ENCODE results near the gene HLA-DQB2. TPM values are rescaled to one million over a fixed set of nuclear protein-coding genes. Genes with fewer than 3 reads are reported as not detected.
"Not testable (repeated sequence)": the region's sequence is repeated elsewhere in the genome, so short reads cannot be mapped to it uniquely, and the experiment has no call there.

HLA-DQB2 gene
- total RNA-seq, 2 experiments from 2014 or later = not detected

DNA sequence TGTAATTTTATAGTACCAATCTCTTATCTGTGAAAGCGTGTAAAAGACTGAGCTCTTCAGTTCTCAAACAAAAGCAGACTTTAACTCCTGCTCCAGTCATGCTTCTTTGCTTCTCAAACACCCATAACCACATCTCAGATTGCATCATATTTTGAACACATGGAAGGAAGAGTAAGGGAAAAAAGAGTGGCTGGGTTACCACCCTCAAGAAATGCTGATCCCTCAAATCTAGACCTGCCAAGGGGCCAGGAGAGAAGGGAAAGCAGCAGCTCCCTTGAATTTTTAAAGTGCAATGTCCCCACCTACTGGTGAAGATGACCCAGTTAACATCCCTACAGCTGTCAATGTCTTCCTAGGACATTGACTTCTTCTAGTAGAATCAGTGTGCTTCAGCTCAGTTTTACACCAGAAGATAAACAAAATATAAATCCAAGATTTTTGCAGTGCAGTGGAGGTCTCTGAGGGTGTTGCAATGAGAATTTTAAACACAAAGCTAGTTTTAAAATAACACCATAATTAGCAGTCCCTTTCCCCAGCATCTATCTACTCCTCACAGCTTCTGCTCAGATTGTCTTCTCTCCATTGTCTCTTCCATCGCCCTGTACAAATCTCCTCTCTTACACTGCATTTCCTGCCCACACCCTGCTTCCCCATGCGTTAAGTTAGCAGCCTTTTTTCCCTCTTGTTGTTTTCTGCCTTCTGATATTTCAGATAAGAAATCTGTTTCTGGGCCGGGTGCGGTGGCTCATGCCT, 22.6 kb upstream of the HLA-DQB2 start:
- Mint-ChIP-seq H3K27me3 (peaks cover 42% of the 10 kb centered on the region), H3K27ac (no peak overlapping the region), H3K4me1 (ENCODE audit: low read depth) (no peaks in the 10 kb centered on the region), H3K9me3 (peaks cover 5% of the 10 kb centered on the region), H3K4me3 (no peak overlapping the region), H3K36me3 (no peaks in the 10 kb centered on the region)
- intact Hi-C loops (cut with micrococcal nuclease) = loop anchor here (5.0 kb wide), 2 partner anchors 84 to 354 kb away; no protein-coding TSS in a partner anchor
- peak; percentile 21 for DNase-seq
- CTCF ChIA-PET = interaction anchor here (0.6 to 6.1 kb wide), 41 partner anchors 8 to 737 kb away, joined by 3 to 67 read pairs (median 4); partner anchors contain the start of gene HLA-DQA2
- POLR2A ChIA-PET = interaction anchor here (0.8 kb wide), 1 partner anchor 163 kb away, joined by 4 read pairs; no protein-coding TSS in a partner anchor

GRCh38 chr6:32782923-32783322, 19.6 kb upstream of the HLA-DQB2 start:
- H3K9me3 Mint-ChIP-seq; H3K4me3 Mint-ChIP-seq; H3K36me3 Mint-ChIP-seq; POLR2A ChIA-PET; intact Hi-C loops (cut with micrococcal nuclease); H3K27ac Mint-ChIP-seq; H3K4me1 Mint-ChIP-seq (ENCODE audit: low read depth); DNase-seq: not testable (repeated sequence)
- CTCF ChIA-PET = interaction anchor here (0.6 to 2.8 kb wide), 4 partner anchors 15 to 150 kb away, joined by 3 to 7 read pairs (median 6); no protein-coding TSS in a partner anchor
- peaks cover 33% of the 10 kb centered on the region for H3K27me3 Mint-ChIP-seq

- POLR2A ChIA-PET = no interaction called here
Measured at GRCh38 chr6:32779036-32779435, 15.7 kb upstream of the HLA-DQB2 start.

GRCh38 chr6:32775071-32775470, 11.7 kb upstream of the HLA-DQB2 start:
- CTCF ChIA-PET = no interaction called here
- DNase-seq = no peak
- POLR2A ChIA-PET = no interaction called here
- H3K36me3 Mint-ChIP-seq = no peaks in the 10 kb centered on the region
- no peak overlapping the region for H3K4me3 Mint-ChIP-seq
- no peaks in the 10 kb centered on the region for H3K4me1 Mint-ChIP-seq (ENCODE audit: low read depth)
- intact Hi-C loops (cut with micrococcal nuclease) = no loop called here
- H3K27me3 Mint-ChIP-seq = peaks cover 31% of the 10 kb centered on the region
- no peak overlapping the region for H3K27ac Mint-ChIP-seq
- H3K9me3 Mint-ChIP-seq = no peaks in the 10 kb centered on the region

More at GRCh38 chr6:32779036-32779435, 15.7 kb upstream of the HLA-DQB2 start:
- Mint-ChIP-seq H3K4me3 (no peak overlapping the region), H3K27ac (no peak overlapping the region), H3K36me3 (no peaks in the 10 kb centered on the region), H3K4me1 (ENCODE audit: low read depth) (no peaks in the 10 kb centered on the region), H3K27me3 (peaks cover 23% of the 10 kb centered on the region), H3K9me3 (peaks cover 5% of the 10 kb centered on the region)
- CTCF ChIA-PET = no interaction called here
- no peak for DNase-seq
- intact Hi-C loops (cut with micrococcal nuclease) = no loop called here

GRCh38 chr6:32774426-32774825, 11.1 kb upstream of the HLA-DQB2 start:
- DNase-seq = no peak
- Mint-ChIP-seq H3K4me1 (ENCODE audit: low read depth) (no peaks in the 10 kb centered on the region), H3K27ac (no peak overlapping the region), H3K36me3 (no peaks in the 10 kb centered on the region), H3K27me3 (peaks cover 32% of the 10 kb centered on the region), H3K4me3 (no peak overlapping the region), H3K9me3 (no peaks in the 10 kb centered on the region)
- ChIA-PET CTCF (no interaction called here), POLR2A (no interaction called here)
- intact Hi-C loops (cut with micrococcal nuclease) = no loop called here

DNA sequence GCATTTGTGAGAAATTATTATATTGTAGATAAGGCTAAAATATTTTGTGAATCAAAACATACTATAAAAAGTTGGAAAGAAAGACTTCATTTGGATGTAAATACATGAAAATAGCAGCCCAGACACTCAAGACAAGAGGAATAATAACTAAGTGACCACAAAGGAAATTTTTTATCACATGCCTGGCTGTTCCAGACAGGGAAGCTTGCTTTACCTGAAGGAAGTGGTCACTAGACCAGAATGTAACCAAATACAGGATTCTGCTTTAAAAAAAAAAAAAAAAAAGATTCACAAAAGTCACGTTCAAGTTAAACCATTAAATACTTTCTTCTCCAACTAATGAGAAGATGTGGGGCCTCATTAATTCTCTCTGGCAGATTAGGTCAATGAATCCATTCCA, 9.3 kb upstream of the HLA-DQB2 start:
- Mint-ChIP-seq H3K27ac (no peak overlapping the region), H3K36me3 (no peaks in the 10 kb centered on the region), H3K4me1 (ENCODE audit: low read depth) (no peaks in the 10 kb centered on the region), H3K27me3 (peaks cover 42% of the 10 kb centered on the region), H3K9me3 (no peaks in the 10 kb centered on the region), H3K4me3 (no peak overlapping the region)
- intact Hi-C loops (cut with micrococcal nuclease) = no loop called here
- no peak for DNase-seq
- CTCF ChIA-PET = no interaction called here
- POLR2A ChIA-PET = no interaction called here

DNA sequence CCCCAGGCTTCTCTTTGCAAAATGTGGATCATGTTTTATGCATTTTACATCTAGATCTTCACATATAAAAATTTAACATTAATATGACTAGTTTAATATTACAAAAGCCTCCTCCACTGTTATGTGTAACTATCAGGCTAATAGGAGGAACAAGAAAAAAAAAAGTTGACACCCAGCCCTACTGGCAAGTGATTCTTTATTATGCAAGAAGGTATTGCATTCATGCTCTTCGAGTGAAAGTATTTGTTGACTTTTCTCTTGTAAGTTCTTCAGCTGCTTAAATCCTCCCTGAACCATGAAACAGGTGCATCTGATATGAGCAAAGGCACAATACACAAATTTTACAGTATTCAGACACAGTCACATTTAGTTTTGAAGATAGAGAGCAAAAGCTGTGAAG, 716 bp upstream of the HLA-DQB2 start:
- Mint-ChIP-seq H3K9me3 (no peaks in the 10 kb centered on the region), H3K27ac (no peak overlapping the region), H3K4me3 (no peak overlapping the region), H3K4me1 (ENCODE audit: low read depth) (no peaks in the 10 kb centered on the region), H3K27me3 (peaks cover 53% of the 10 kb centered on the region), H3K36me3 (no peaks in the 10 kb centered on the region)
- no peak for DNase-seq
- intact Hi-C loops (cut with micrococcal nuclease) = no loop called here
- CTCF ChIA-PET = no interaction called here
- POLR2A ChIA-PET = no interaction called here

DNA sequence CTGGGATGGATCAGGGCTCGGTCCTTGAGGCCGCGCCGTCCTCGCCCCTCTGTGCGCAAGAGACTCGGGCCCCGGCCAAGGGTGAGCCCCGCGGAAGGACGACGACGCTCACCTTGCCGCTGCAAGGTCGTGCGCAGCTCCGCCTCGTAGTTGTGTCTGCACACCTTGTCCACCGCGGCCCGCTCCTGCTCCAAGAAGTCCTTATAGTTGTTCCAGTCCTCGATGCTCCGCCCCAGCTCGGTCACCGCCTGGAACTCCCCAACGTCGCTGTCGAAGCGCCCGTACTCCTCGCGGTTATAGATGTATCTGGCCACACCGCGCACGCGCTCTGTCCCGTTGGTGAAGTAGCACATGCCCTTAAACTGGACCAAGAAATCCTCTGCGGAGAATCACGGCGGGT, 1.8 kb downstream of the HLA-DQB2 start:
- H3K4me1 Mint-ChIP-seq (ENCODE audit: low read depth) = no peaks in the 10 kb centered on the region
- H3K27ac Mint-ChIP-seq = no peak overlapping the region
- CTCF ChIA-PET = no interaction called here
- intact Hi-C loops (cut with micrococcal nuclease) = no loop called here
- peaks cover 40% of the 10 kb centered on the region for H3K27me3 Mint-ChIP-seq
- no peak overlapping the region for H3K4me3 Mint-ChIP-seq
- POLR2A ChIA-PET = no interaction called here
- no peaks in the 10 kb centered on the region for H3K9me3 Mint-ChIP-seq
- H3K36me3 Mint-ChIP-seq = no peaks in the 10 kb centered on the region
- DNase-seq = no peak

- no peaks in the 10 kb centered on the region for H3K36me3 Mint-ChIP-seq
- ChIA-PET CTCF (no interaction called here), POLR2A (no interaction called here)
- intact Hi-C loops (cut with micrococcal nuclease) = no loop called here
- peaks cover 37% of the 10 kb centered on the region for H3K27me3 Mint-ChIP-seq
- H3K4me3 Mint-ChIP-seq = no peak overlapping the region
- no peak for DNase-seq
- H3K4me1 Mint-ChIP-seq (ENCODE audit: low read depth) = no peaks in the 10 kb centered on the region
- no peak overlapping the region for H3K27ac Mint-ChIP-seq
- no peaks in the 10 kb centered on the region for H3K9me3 Mint-ChIP-seq
Measured at GRCh38 chr6:32761072-32761471, 2.3 kb downstream of the HLA-DQB2 start.

GRCh38 chr6:32759669-32760068, 3.7 kb downstream of the HLA-DQB2 start:
- ChIA-PET CTCF (no interaction called here), POLR2A (no interaction called here)
- no peak for DNase-seq
- H3K36me3 Mint-ChIP-seq = no peaks in the 10 kb centered on the region
- intact Hi-C loops (cut with micrococcal nuclease) = no loop called here
- peaks cover 37% of the 10 kb centered on the region for H3K27me3 Mint-ChIP-seq
- no peak overlapping the region for H3K4me3 Mint-ChIP-seq
- H3K4me1 Mint-ChIP-seq (ENCODE audit: low read depth) = no peaks in the 10 kb centered on the region
- H3K9me3 Mint-ChIP-seq = no peaks in the 10 kb centered on the region
- H3K27ac Mint-ChIP-seq = no peak overlapping the region

GRCh38 chr6:32752580-32752979, 10.8 kb downstream of the HLA-DQB2 start:
- H3K36me3 Mint-ChIP-seq = no peaks in the 10 kb centered on the region

GRCh38 chr6:32745649-32746048, 17.7 kb downstream of the HLA-DQB2 start:
- H3K27ac Mint-ChIP-seq; H3K4me1 Mint-ChIP-seq (ENCODE audit: low read depth); H3K36me3 Mint-ChIP-seq; H3K4me3 Mint-ChIP-seq; intact Hi-C loops (cut with micrococcal nuclease); POLR2A ChIA-PET; DNase-seq; H3K9me3 Mint-ChIP-seq: not testable (repeated sequence)
- peaks cover 38% of the 10 kb centered on the region for H3K27me3 Mint-ChIP-seq
- CTCF ChIA-PET = interaction anchor here (0.8 kb wide), 1 partner anchor 528 kb away, joined by 3 read pairs; no protein-coding TSS in a partner anchor

More at GRCh38 chr6:32752580-32752979, 10.8 kb downstream of the HLA-DQB2 start:
- intact Hi-C loops (cut with micrococcal nuclease) = no loop called here
- ChIA-PET CTCF (no interaction called here), POLR2A (no interaction called here)
- DNase-seq = no peak
- H3K4me3 Mint-ChIP-seq = no peak overlapping the region
- H3K9me3 Mint-ChIP-seq = no peaks in the 10 kb centered on the region
- no peak overlapping the region for H3K27ac Mint-ChIP-seq
- no peaks in the 10 kb centered on the region for H3K4me1 Mint-ChIP-seq (ENCODE audit: low read depth)
- peaks cover 20% of the 10 kb centered on the region for H3K27me3 Mint-ChIP-seq

DNA sequence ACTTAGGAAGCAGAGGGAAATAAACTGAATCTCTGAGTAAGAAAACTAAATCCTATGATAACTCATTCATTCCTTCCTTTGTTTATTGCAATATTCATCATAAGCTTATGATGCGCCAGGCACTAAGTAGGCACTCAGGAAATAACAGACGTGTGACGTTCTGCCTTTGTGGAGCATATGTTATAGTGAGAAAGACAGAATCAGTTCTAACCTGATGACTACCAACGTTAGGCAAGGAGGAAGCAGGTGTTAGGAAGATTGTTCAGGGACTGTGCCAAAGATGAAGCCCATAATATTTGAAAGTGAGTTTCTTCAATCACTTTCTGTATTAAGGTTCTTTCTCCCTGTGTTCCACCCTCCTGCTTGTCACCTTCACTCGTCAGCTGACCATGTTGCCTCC, 18.6 kb downstream of the HLA-DQB2 start:
- Mint-ChIP-seq H3K27me3 (peaks cover 37% of the 10 kb centered on the region), H3K36me3 (no peaks in the 10 kb centered on the region), H3K4me3 (no peak overlapping the region), H3K27ac (no peak overlapping the region), H3K4me1 (ENCODE audit: low read depth) (no peaks in the 10 kb centered on the region), H3K9me3 (no peaks in the 10 kb centered on the region)
- ChIA-PET CTCF (no interaction called here), POLR2A (no interaction called here)
- no peak for DNase-seq
- intact Hi-C loops (cut with micrococcal nuclease) = no loop called here

All from activated CD4-positive, alpha-beta memory T cell treated with anti-CD3 and anti-CD28 coated beads for 36 hours (primary cell).